Stimulated activated CD8-positive, alpha-beta memory T cell treated with anti-CD3 and anti-CD28 coated beads, Interleukin-2, amount 100 ng/mL, for 48 hours (primary cell): ENCODE data around the gene SCNN1A.

Experiments
- DNase-seq, 2 donors: peaks; one replicate each; pipeline ENCODE4 v3.0.0-alpha.2; 2020; ENCODE audit warnings: low read depth in 2 of 2

The SCNN1A gene

DNA sequence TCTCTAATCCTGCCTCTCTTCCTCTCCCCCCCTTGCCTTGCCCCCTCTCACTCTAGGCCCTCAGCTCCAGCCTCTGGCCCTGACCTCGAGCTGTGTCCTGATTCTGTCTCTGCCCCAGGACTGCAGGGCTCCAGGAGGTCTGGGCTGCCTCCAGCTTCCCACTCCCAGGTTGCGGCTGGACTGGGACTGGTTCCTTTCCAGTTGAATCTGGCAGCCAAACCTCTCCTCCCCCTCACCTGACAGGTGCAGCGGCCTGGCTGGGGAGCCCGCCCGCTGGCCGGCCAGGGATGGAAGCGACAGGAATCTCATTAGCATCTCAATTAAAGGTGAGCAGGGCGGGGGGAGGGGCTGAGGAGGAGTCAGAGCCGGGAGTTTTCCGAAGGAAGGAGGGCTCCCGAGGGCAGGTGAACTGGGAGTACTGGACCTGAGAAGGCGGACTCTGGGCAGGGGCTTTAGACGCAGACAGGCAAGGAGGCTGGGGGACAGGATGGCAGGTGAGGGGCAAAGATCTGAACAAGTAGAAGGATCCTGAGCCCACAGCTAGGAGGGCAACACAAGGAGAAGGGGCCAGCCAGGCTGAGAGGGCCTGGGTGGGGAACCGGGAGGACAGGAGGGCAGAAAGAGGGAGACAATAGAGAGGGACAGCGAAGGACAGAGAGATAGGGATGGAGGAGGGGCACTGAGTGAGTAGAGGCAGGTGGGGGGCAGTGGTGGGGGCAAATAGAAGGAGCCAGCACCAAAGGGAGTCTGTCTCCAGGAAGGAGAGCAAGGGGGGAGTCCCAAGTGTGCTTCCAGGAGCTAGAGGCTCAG is at the start of gene SCNN1A:
SCNN1A (minus strand) TSS at position 295 of the 810 bp plus-strand sequence. CDS start 780 bp downstream, outside the sequence.
- no peak for DNase-seq

DNA sequence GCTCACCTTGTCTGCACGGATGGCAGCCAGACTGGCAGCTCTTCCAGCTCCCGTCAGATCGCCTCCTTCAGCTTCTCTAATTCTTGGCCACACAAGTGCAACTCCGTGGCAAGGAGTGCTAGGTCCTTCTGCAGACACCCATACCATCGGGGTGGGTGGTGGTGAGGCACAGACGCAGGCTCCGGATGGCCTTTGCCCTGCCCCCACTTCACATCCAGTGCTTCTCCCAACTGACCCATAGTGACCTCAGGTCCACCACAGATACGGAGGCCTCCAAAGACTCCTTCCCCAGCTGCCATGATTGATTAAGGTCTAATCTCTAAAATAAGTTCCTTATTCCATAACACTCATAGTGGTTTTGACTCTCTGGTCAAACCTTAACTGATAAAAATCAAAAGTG is 49.5 kb upstream of the SCNN1A start:
- no peak for DNase-seq

DNA sequence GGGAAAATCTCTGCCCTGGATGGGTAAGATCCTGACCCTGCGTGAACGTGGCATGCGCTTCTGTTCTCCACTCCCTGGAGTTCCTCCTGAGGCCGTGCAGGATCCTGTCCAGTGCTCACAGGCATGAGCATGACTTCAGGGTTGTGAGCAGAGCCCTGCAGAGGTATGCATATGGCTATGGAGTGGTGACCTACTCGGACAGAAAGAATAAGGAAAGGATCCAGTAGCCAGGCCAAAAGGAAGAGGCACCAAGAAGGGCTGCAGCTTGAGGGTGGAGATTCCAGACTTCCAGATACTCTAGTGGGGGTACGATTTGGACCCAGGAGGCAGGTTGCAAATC is 48.6 kb upstream of the SCNN1A start:
- DNase-seq = no peak

DNA sequence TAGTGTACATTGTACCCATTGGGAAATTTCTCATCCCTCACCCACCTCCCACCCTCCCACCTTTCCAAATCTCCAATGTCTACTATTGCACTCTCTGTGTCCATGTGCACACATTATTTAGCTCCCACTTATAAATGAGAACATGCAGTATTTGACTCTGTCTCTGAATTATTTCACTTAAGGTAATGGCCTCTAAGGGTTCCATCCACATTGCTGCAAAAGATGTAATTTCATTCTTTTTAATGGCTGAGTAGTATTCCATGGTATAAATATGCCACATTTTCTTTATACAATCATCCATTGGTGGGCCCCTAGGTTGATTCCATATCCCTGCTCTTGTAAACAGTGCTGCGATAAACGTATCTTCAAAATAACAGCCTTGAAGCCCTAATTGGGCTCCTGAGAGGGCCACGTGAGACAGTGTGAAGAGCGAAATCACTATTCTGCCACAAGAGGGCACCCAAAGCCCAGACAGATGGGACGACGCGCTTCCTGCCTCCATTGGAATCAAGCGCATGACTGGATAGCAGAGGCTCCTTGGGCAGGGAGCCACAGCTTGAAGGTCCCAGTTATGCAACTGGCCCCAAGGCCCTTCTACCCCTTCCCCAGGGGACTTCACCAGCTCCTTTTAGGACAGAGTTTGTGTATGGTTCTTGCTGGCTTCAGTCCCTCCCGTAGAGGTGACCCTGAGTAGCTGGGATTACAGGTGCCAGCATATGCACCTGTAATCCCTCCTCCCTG is 48.1 kb upstream of the SCNN1A start:
- DNase-seq = peak in 1 of 2 donors; percentile 57

DNA sequence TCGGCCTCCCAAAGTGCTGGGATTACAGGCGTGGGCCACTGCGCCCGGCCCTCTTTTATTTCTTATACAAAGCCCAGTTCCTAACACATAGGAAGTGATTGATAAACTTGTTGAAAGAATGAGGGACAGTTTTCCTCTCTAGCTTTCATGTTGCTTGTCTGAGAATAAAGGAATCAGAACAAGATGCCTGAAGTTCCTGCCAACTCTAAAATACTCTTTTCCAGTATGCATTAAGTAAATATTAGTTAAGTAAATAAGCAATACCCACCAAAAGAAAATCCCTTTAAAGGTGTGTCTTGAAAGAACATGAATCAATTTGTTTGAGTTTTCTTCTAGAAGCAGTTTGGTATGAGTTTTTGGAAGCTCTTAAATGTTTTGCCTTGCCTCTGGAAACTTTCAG is 45.0 kb upstream of the SCNN1A start:
- no peak for DNase-seq

DNA sequence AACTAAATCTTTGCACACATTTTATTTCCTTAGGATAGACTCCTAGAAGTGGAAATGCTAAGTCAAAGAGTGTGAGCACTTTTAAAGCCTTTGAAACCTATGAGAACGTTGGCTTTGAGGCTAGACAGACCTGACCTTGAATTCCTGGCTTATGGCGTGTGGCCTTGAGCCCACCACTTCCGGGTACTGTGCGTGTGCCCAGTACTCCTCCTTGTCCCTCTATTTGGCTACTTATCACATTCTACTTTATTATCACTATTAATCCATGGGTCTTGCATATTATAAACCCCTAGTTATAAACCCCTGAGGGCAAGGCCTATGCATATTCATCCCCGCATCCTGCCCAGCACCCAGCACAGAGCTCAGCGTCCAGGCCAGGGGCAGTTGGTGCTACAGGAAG is 43.4 kb upstream of the SCNN1A start:
- DNase-seq = no peak

DNA sequence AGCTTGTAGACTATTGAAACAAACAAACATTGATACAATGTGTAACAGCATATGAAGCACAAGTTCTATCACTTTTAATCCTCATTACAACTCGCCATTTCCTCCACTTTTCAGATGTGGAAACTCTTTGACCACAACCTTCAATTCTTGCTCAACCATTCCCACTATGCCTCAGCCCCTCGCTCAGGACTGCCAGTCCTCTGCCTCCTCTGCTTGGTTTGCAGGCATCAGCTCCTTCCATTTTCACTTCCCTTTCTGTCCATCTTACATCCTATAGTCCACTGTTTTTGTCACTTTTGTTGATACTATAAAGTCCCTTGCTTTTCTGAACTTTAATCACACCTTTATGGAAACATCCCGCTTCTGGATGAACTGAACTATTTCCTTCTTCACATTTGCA is 41.2 kb upstream of the SCNN1A start:
- DNase-seq = no peak

DNA sequence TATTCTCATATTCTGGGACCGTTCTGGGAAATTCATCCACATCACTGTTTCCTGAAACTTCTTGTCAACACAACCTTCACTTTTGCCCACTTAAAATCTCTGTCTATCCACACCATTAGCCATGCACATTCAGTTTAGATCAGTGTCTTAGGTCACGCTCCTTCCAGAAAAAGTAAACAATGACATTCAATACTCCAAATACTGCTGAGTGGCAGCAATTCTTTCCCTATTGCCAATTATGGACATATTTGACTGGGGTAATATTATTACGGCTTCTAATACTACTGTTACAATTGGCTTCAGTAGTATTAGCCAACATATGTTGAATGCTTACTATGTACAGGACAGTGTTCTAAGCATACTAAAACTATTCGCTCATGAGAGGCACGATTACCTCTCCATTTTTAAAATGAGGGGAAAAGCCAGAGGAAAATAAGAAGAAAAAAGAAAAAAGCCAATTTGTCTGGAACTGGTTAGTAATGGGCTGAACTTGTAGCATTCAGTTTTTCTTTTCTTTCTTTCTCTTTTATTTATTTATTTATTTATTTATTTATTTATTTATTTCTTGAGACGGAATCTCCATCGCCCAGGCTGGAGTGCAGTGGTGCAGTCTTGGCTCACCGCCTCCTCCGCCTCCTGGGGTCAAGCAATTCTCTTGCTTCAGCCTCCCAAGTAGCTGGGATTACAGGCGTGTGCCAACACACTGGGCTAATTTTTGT is 32.0 kb upstream of the SCNN1A start:
- no peak for DNase-seq

DNA sequence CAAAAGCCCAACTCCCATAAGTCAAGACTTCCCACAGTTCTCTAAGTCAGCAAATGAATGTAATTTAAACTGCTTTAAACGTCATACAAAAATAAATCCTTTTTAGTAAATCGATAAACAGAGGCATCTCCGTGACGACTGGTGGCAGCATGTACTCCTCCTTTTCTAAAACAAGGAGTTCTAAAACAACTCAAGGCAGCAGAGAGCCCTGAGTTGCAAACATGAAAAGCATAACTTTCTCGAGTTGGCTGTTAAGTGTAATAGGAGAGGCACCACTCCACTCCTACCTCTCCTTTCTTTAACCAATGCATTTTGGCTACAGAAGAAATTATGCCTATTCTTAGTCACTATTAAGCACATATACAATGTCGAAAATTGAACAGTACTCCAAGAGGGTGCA is 30.6 kb upstream of the SCNN1A start:
- no peak for DNase-seq

DNA sequence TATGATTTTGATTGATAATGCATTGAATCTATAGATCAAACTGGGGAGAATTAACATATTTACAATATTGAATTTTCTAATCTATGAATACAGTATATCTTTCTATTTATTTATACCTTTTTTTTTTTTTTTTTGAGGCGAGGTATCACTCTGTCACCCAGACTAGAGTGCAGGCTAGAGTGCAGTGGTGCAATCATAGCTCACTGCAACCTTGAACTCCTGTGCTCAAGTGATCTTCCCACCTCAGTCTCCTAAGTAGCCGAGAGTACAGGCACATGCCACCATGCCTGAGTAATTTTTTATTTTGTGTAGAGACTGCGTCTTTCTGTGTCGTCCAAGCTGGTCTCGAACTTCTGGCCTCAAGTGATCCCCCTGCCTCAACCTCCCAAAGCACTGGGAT is 29.0 kb upstream of the SCNN1A start:
- no peak for DNase-seq

DNA sequence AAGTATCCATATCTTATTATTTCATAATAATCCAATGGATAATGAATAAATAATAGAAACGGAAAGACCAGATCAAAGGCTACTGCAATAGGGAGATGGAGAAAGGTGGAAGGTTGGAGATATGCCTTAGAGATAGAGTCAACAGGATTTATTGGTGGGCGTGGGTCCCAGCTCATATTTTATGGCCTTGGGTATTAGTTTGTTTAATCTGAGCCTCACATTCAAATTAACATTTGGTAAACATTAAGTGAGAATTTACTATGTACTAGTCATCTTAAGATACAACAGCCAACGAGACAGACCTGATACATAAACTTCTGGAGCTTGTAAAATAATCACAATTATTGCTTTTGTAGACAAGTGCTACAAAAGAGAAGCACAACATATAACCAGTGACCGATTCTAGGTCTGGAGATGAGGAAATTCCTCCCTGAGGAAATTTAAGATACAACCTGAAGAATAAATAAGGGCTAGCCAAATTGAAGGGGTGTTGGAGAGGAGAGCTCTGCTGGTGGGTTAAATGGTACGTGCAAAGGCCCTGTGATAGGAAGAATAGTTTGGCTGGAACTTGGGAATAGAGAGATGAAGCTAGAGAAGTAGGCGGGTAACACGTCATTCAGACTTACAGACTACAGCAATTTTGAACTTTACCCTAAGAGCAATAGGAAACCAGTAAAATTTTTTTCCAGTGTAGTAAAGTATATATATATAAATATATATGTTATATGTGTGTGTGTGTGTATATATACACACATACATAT is 24.7 kb upstream of the SCNN1A start:
- DNase-seq = no peak

DNA sequence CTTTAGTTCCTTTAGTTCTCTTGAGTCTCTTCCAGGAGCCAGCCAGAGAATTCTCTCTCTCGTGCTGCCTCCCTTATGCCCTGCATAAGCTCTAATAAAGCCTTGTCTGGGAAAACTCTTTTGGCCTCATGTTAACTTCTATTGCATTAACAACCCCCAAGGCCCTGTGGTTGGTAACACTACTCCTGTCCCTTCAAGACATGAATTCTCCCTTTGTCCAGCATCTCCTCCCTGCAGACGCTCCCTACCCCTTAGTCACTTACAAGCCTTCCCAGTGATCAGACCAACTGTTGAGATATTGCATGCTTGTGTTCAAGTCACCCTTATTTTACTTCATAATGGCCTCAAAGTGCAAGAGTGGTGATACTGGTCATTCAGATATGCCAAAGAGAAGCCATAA is 20.7 kb upstream of the SCNN1A start:
- DNase-seq = no peak

DNA sequence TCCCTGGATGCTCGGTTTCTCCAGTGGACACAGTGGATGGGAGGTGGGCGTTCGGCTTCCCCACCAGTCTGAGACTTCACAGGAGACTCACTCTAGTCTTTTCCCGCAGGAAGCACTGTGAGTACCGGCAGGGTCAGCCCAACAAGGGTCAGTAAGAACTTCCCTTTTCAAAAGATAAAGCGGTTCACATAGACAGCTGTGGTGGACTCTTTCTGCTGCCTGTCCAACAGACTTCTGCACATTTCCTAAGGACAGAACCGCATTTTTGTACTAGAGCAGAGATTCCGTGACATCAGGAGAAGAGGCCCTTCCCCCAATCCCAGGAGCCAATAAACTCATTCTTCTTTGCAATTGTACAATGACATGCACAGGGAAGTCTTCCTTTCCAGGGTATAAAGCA is 19.0 kb upstream of the SCNN1A start:
- no peak for DNase-seq

DNA sequence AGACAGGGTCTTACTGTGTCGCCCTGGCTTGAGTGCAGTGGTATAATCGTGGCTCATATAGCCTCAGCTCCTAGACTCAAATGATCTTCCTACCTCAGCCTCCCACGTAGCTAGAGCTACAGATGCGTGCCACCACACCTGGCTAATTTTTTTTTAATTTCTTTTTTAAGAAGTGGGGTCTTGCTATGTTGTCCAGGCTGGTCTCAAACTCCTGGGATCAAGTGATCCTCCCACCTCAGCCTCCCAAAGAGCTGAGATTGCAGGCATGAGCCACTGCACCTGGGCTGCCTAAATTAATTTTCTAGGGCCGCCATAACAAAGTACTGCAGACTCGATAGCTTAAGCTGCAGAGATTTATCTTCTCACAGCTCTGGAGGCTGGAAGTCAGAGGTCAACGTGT is 17.7 kb upstream of the SCNN1A start:
- DNase-seq = no peak

DNA sequence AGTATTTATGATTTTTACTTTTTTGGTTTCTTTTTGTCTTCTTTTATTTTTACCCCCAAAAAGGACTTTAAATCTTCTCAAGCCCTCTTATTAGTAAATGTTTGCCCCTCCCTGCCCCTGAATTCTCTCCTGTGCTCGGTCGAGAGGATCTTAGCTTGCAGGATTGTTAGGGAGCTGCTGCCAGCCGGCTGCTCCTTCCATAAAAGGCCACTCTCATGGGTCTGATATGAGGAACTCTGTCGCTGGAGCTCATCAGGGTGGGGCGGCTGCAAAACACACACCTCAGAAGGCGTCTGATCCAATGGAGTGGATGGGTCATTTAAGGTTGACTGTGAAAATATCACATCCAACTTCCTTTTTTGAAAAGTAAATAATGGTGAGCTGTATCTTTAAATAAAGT is 17.1 kb upstream of the SCNN1A start:
- DNase-seq = no peak

DNA sequence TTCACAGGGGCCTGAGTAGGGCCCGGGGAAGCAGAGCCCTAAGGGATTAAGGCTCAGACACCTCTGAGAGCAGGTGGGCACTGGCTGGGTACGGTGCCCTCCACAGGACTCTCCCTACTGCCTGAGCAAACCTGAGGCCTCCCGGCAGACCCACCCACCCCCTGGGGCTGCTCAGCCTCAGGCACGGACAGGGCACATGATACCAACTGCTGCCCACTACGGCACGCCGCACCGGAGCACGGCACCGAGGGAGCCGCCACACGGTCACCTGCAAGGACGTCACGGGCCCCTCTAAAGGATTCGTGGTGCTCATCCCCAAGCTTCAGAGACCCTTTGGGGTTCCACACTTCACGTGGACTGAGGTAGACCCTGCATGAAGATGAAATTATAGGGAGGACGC is 15.7 kb upstream of the SCNN1A start:
- DNase-seq = no peak

DNA sequence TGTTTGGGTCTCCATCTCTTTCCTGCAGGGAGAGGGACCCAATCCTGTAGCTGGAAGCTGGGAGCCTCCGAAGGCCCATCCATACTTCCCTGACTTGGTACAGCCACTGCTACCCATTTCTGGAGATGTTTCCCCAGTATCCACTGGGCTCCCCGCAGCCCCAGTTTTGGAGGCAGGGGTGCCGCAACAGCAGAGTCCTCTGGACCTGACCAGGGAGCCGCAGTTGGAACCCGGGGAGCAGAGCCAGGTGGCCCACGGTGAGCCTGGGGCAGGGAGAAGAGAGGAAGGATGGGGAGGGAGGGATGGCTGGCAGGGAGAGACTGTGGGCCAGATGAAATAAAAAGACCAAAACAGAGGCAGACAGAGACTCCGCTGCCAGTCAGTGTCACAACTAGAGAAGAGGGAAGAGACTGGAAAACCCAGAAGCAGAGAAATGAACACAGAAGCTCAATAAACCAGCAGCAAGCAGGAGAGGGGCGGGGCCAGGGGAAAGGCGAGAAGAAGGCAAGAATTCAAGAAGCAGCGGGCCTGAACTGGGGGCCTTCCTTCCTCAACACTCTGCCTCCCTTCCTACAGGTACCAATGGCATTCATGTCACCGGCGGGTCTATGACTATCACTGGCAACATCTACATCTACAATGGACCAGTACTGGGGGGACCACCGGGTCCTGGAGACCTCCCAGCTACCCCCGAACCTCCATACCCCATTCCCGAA is 14.9 kb upstream of the SCNN1A start:
- no peak for DNase-seq

DNA sequence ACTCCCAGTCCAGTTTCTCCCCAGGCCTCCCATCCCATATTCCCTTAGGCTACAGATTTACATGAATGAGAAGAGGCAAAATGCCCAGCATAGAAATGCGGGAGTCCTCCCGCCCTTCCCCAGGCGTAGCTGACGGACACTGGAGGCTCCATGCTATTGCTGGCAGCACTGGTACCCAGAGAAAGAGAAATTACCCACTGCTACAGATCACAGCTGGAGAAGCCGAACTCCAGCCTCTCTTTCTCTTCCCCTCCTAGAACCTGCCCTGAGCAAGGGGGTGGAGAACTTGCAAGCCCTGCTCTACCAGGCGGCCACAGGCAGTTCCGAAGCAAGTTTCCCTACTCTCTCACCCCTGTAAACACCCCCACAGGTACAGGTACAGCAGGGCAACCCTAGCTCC is 12.2 kb upstream of the SCNN1A start:
- no peak for DNase-seq

DNA sequence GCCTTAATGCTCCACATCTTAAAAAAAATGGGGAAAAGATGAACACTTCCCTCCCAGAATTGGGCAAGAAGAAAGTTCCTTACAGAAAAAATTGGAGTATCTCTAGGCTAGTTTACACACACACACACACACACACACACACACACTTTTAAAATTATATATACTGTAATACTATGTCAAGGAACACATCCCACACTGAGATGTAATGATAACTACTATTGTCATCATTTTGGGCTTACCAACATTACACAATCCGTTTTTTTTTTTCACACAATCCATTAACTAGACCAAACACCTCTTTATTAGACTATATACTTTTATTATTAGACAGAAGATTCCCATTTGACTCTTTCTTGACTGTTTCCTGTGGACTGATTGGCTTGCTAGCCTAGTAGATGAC is 11.1 kb upstream of the SCNN1A start:
- DNase-seq = no peak

DNA sequence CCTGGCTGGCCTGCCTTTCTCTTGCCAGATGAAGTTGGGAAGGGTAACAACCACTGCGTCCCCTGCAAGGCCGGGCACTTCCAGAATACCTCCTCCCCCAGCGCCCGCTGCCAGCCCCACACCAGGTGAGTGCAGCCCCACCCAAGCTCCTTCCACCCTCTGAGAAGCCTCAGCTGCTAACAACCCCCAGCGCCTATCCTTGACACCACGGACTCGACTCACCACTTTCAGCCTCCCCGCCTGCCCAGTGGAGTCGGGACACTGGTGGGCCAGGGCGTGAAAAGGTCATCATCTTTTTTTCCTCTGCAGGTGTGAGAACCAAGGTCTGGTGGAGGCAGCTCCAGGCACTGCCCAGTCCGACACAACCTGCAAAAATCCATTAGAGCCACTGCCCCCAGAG is 10.7 kb upstream of the SCNN1A start:
- no peak for DNase-seq
